Cardiac septum (tissue), 1 donor: ENCODE measurements around the gene LDLRAD3. TPM values are rescaled to one million over a fixed set of nuclear protein-coding genes. Genes with fewer than 3 reads are reported as not detected.

Source experiments
- DNase-seq: peaks from one replicate; pipeline ENCODE4 v3.0.0-alpha.2; 2020; ENCODE audit warnings: low spot score
- intact Hi-C: fragments of 100-400 bp; cut with DNase I; formaldehyde crosslinking; loops from one replicate; pipeline ENCODE4 v1.14.0; 2022
- total RNA-seq: library from RNA; stranded (reverse); fragmentation: NEBNext Ultra II Directional; extraction: Animal tissue kit (Norgen Biotek cat#: 25700); gene quantifications from one replicate; pipeline ENCODE4 v1.2.1, GENCODE V29; 2021
- donor health status: DM: no; HTN: no; CAD: no.

The LDLRAD3 gene
- total RNA-seq, 1 donor from 2014 or later = 4.4 TPM

GRCh38 chr11:36135076-36135475, 191.2 kb downstream of the LDLRAD3 start:
- DNase-seq = no peak
- intact Hi-C loops = loop anchor here (10.0 kb wide), 2 partner anchors 130 to 650 kb away; no protein-coding TSS in a partner anchor

GRCh38 chr11:36139767-36140166, 195.9 kb downstream of the LDLRAD3 start:
- no peak for DNase-seq
- intact Hi-C loops = loop anchor here (10.0 kb wide), 2 partner anchors 125 to 655 kb away; no protein-coding TSS in a partner anchor

- DNase-seq = no peak
- intact Hi-C loops = no loop called here
Observed at GRCh38 chr11:36141196-36141953, 197.5 kb downstream of the LDLRAD3 start.

- no peak for DNase-seq
- intact Hi-C loops = no loop called here
Observed at GRCh38 chr11:36141956-36142355, 198.1 kb downstream of the LDLRAD3 start.

GRCh38 chr11:36142439-36142838, 198.6 kb downstream of the LDLRAD3 start:
- intact Hi-C loops = no loop called here
- no peak for DNase-seq

- intact Hi-C loops = no loop called here
- DNase-seq = no peak
Observed at GRCh38 chr11:36142879-36143278, 199.0 kb downstream of the LDLRAD3 start.

GRCh38 chr11:36146437-36146836, 202.6 kb downstream of the LDLRAD3 start:
- intact Hi-C loops = no loop called here
- DNase-seq = no peak

GRCh38 chr11:36147491-36147890, 203.6 kb downstream of the LDLRAD3 start:
- no peak for DNase-seq
- intact Hi-C loops = no loop called here

GRCh38 chr11:36148701-36149100, 204.8 kb downstream of the LDLRAD3 start:
- intact Hi-C loops = no loop called here
- DNase-seq = no peak

GRCh38 chr11:36149538-36150242, 205.8 kb downstream of the LDLRAD3 start:
- intact Hi-C loops = no loop called here
- no peak for DNase-seq

- intact Hi-C loops = no loop called here
- no peak for DNase-seq
Observed at GRCh38 chr11:36150986-36151385, 207.1 kb downstream of the LDLRAD3 start.

GRCh38 chr11:36151933-36152580, 208.2 kb downstream of the LDLRAD3 start:
- DNase-seq = no peak
- intact Hi-C loops = no loop called here

- intact Hi-C loops = no loop called here
- DNase-seq = no peak
Observed at GRCh38 chr11:36153551-36153950, 209.7 kb downstream of the LDLRAD3 start.

- DNase-seq = no peak
- intact Hi-C loops = no loop called here
Observed at GRCh38 chr11:36155124-36155561, 211.3 kb downstream of the LDLRAD3 start.

- DNase-seq = no peak
- intact Hi-C loops = no loop called here
Observed at GRCh38 chr11:36155770-36156160, 211.9 kb downstream of the LDLRAD3 start.

- intact Hi-C loops = no loop called here
- DNase-seq = no peak
Observed at GRCh38 chr11:36156161-36156816, 212.4 kb downstream of the LDLRAD3 start.

GRCh38 chr11:36156817-36157519, 213.1 kb downstream of the LDLRAD3 start:
- DNase-seq = no peak
- intact Hi-C loops = no loop called here

- intact Hi-C loops = no loop called here
- no peak for DNase-seq
Observed at GRCh38 chr11:36160091-36160490, 216.2 kb downstream of the LDLRAD3 start.

- intact Hi-C loops = no loop called here
- no peak for DNase-seq
Observed at GRCh38 chr11:36161572-36161971, 217.7 kb downstream of the LDLRAD3 start.
